Astrocyte (in vitro differentiated cells and primary cell): ENCODE results near the gene ZNF385D. TPM values are rescaled to one million over a fixed set of nuclear protein-coding genes. Genes with fewer than 3 reads are reported as not detected.
A peak's percentile ranks its signal among the peaks of the same experiment; 100 is the strongest.

ENCODE experiments used
- DNase-seq: peaks from one replicate; pipeline ENCODE4 v3.0.0-alpha.2; 2010; ENCODE audit warnings: low read depth
- FAIRE-seq: peaks from 2 replicates; lab custom pipeline; 2011; peaks lifted over from hg19 to GRCh38; lab: Jason Lieb, UNC
- H2AFZ ChIP-seq: 2 replicates; pipeline ENCODE4 v1.6.0; 2012; ENCODE audit warnings: low read depth, low read length, inconsistent platforms
- H3K27ac ChIP-seq: 2 replicates; pipeline ENCODE4 v1.5.1; 2011; ENCODE audit warnings: low read depth, low read length, inconsistent platforms
- H3K27me3 ChIP-seq: 2 replicates; pipeline ENCODE4 v1.6.0; 2011; ENCODE audit warnings: low read length, inconsistent platforms; ENCODE audit not compliant: insufficient read depth
- H3K36me3 ChIP-seq: 2 replicates; pipeline ENCODE4 v1.5.1; 2011; ENCODE audit warnings: low read length, inconsistent platforms; ENCODE audit not compliant: insufficient read depth
- H3K4me1 ChIP-seq: 2 replicates; pipeline ENCODE4 v1.5.1; 2011; ENCODE audit warnings: low read length, inconsistent platforms; ENCODE audit not compliant: insufficient read depth
- H3K4me2 ChIP-seq: 2 replicates; pipeline ENCODE4 v1.6.0; 2012; ENCODE audit warnings: low read length, inconsistent platforms
- H3K4me3 ChIP-seq: 2 replicates; pipeline ENCODE4 v1.5.1; 2011; ENCODE audit warnings: low read depth, mild to moderate bottlenecking, low read length, inconsistent platforms; ENCODE audit not compliant: insufficient read depth
- H3K79me2 ChIP-seq: 2 replicates; pipeline ENCODE4 v1.6.0; 2012; ENCODE audit warnings: mild to moderate bottlenecking, low read length, inconsistent platforms; ENCODE audit not compliant: insufficient read depth
- H3K9ac ChIP-seq: 2 replicates; pipeline ENCODE4 v1.6.0; 2012; ENCODE audit warnings: mild to moderate bottlenecking, low read length, inconsistent platforms
- H3K9me3 ChIP-seq: 2 replicates; pipeline ENCODE4 v1.5.1; 2012; ENCODE audit warnings: low read depth, mild to moderate bottlenecking, low read length, inconsistent platforms; ENCODE audit not compliant: insufficient read depth
- H4K20me1 ChIP-seq: 2 replicates; pipeline ENCODE4 v1.6.0; 2012; ENCODE audit warnings: low read length, inconsistent platforms; ENCODE audit not compliant: insufficient read depth
- H3K27ac Mint-ChIP-seq: one replicate; pipeline ENCODE4 v1.8.0; 2021; ENCODE audit warnings: mild to moderate bottlenecking, mixed read lengths; ENCODE audit not compliant: unreplicated experiment
- H3K27me3 Mint-ChIP-seq: one replicate; pipeline ENCODE4 v1.8.0; 2021; ENCODE audit warnings: low read depth, mixed read lengths; ENCODE audit not compliant: unreplicated experiment
- H3K36me3 Mint-ChIP-seq: one replicate; pipeline ENCODE4 v1.8.0; 2021; ENCODE audit warnings: low read depth, mixed read lengths; ENCODE audit not compliant: unreplicated experiment
- H3K4me1 Mint-ChIP-seq: one replicate; pipeline ENCODE4 v1.8.0; 2021; ENCODE audit warnings: low read depth, mixed read lengths; ENCODE audit not compliant: unreplicated experiment
- H3K4me3 Mint-ChIP-seq: one replicate; pipeline ENCODE4 v1.8.0; 2021; ENCODE audit warnings: mild to moderate bottlenecking, moderate library complexity, mixed read lengths; ENCODE audit not compliant: unreplicated experiment
- H3K9me3 Mint-ChIP-seq: one replicate; pipeline ENCODE4 v1.8.0; 2021; ENCODE audit warnings: mild to moderate bottlenecking, mixed read lengths; ENCODE audit not compliant: unreplicated experiment
- CTCF ChIP-seq: IDR thresholded peaks from 2 replicates; pipeline ENCODE4 v1.5.1; 2011; ENCODE audit warnings: low read depth, mild to moderate bottlenecking, inconsistent platforms, low read length, moderate library complexity; ENCODE audit not compliant: insufficient read depth
- EZH2 ChIP-seq: IDR thresholded peaks from 2 replicates; pipeline ENCODE4 v1.6.1; 2012; ENCODE audit warnings: mild to moderate bottlenecking, low read length, inconsistent platforms; ENCODE audit not compliant: insufficient read depth
- total RNA-seq: library from RNA; stranded (reverse); gene quantifications from 2 replicates; pipeline ENCODE4 v1.2.1, GENCODE V29; 2021

The ZNF385D gene
- total RNA-seq, 1 donor from 2014 or later = 7.8 TPM

GRCh38 chr3:21783839-21784238 is 32.8 kb upstream of the ZNF385D start:
- DNase-seq (no peak), FAIRE-seq (no peak)
- no peaks in the 10 kb centered on the region for H3K36me3 Mint-ChIP-seq
- no peaks in the 10 kb centered on the region for H4K20me1 ChIP-seq
- H3K9me3 Mint-ChIP-seq = no peaks in the 10 kb centered on the region
- no peak overlapping the region for H3K4me3 Mint-ChIP-seq
- H3K27ac Mint-ChIP-seq = no peak overlapping the region
- no peaks in the 10 kb centered on the region for H3K27me3 Mint-ChIP-seq
- H3K9ac ChIP-seq = no peak overlapping the region
- TF ChIP-seq EZH2 (no peak), CTCF (no peak)
- H3K4me1 ChIP-seq = no peaks in the 10 kb centered on the region
- no peak overlapping the region for H3K4me2 ChIP-seq
- H2AFZ ChIP-seq = no peak overlapping the region
- no peaks in the 10 kb centered on the region for H3K36me3 ChIP-seq
- no peak overlapping the region for H3K4me3 ChIP-seq
- H3K79me2 ChIP-seq = no peaks in the 10 kb centered on the region
- H3K27me3 ChIP-seq = no peaks in the 10 kb centered on the region
- H3K9me3 ChIP-seq = no peaks in the 10 kb centered on the region
- H3K27ac ChIP-seq = no peak overlapping the region
- peaks cover under 1% of the 10 kb centered on the region for H3K4me1 Mint-ChIP-seq

GRCh38 chr3:21781355-21781754 is 30.3 kb upstream of the ZNF385D start:
- no peak overlapping the region for H3K4me2 ChIP-seq
- no peaks in the 10 kb centered on the region for H3K4me1 ChIP-seq
- H2AFZ ChIP-seq = no peak overlapping the region
- Mint-ChIP-seq H3K4me1 (peaks cover 2% of the 10 kb centered on the region), H3K9me3 (no peaks in the 10 kb centered on the region), H3K27ac (no peak overlapping the region), H3K36me3 (no peaks in the 10 kb centered on the region), H3K27me3 (no peaks in the 10 kb centered on the region), H3K4me3 (no peak overlapping the region)
- H3K9me3 ChIP-seq = no peaks in the 10 kb centered on the region
- H3K9ac ChIP-seq = no peak overlapping the region
- H3K79me2 ChIP-seq = no peaks in the 10 kb centered on the region
- TF ChIP-seq EZH2 = no peak
- TF ChIP-seq CTCF = no peak
- H3K4me3 ChIP-seq = no peak overlapping the region
- no peaks in the 10 kb centered on the region for H4K20me1 ChIP-seq
- DNase-seq = peak; percentile 5
- no peaks in the 10 kb centered on the region for H3K27me3 ChIP-seq
- no peaks in the 10 kb centered on the region for H3K36me3 ChIP-seq
- no peak overlapping the region for H3K27ac ChIP-seq
- FAIRE-seq = no peak

- Mint-ChIP-seq H3K4me3 (no peak overlapping the region), H3K36me3 (no peaks in the 10 kb centered on the region), H3K4me1 (peaks cover 2% of the 10 kb centered on the region), H3K27ac (no peak overlapping the region), H3K27me3 (no peaks in the 10 kb centered on the region), H3K9me3 (no peaks in the 10 kb centered on the region)
- no peaks in the 10 kb centered on the region for H3K36me3 ChIP-seq
- no peak overlapping the region for H3K27ac ChIP-seq
- H4K20me1 ChIP-seq = no peaks in the 10 kb centered on the region
- no peak overlapping the region for H3K4me2 ChIP-seq
- no peaks in the 10 kb centered on the region for H3K9me3 ChIP-seq
- TF ChIP-seq CTCF (no peak), EZH2 (no peak)
- H3K79me2 ChIP-seq = no peaks in the 10 kb centered on the region
- no peaks in the 10 kb centered on the region for H3K27me3 ChIP-seq
- H3K4me1 ChIP-seq = no peaks in the 10 kb centered on the region
- DNase-seq = no peak
- no peak overlapping the region for H3K4me3 ChIP-seq
- no peak overlapping the region for H3K9ac ChIP-seq
- H2AFZ ChIP-seq = no peak overlapping the region
- FAIRE-seq = no peak
These were observed 28.9 kb upstream of the ZNF385D start for GRCh38 chr3:21779909-21780308.
